D721Med (cell line): ENCODE data around the gene SDHAF1.

Source experiments
- DNase-seq: peaks from one replicate; pipeline ENCODE4 v3.0.0; 2011; ENCODE audit warnings: low spot score; ENCODE audit not compliant: insufficient read length
- FAIRE-seq: peaks from 2 replicates; lab custom pipeline; 2011; peaks lifted over from hg19 to GRCh38; lab: Jason Lieb, UNC
- TF ChIP-seq, protein P1 (sequence below): IDR thresholded peaks from 2 replicates; pipeline ENCODE4 v1.5.1; 2012; ENCODE audit warnings: mild to moderate bottlenecking, control low read depth; ENCODE audit not compliant: insufficient read depth; ENCODE audit errors: missing control alignments

Gene SDHAF1

DNA sequence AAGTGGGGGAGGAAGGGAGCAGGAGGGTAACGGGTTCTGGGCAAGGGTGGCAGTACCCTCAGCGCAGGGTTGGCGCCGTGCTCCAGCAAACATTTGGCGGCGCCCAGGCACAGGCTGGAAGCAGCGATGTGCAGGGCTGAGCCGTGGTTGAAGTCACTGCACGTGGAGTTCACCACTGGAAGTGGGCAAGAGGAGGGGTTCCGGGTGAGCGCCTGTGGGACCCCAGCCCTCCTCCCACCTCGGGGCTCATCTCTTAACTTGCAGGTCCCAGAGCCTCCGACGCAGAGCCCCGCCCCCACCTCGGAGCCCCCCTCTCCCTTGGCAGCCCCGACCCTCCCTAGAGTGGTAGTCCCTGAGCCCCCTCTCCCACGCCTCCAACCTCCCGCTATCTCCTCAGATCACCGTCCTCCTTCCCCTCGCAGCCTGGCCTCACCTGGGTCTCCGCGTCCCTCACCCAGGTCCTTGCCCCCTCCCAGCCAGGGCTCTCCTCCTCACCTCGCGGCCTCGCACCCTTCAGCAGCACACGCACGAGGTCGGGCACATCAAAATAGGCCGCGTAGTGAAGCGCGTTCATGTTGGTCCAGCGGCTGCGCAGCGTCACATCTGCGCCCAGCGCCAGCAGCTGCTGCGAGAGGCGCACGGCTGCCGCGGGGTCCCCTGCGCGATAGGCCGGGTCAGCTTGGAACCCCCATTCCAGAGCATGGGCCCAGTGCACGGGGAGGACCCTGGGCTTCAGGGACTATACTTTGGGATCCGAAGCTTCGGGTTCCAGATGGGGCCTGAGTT, 31.3 kb downstream of the SDHAF1 start:
- DNase-seq = no peak
- TF ChIP-seq, protein P1, sequence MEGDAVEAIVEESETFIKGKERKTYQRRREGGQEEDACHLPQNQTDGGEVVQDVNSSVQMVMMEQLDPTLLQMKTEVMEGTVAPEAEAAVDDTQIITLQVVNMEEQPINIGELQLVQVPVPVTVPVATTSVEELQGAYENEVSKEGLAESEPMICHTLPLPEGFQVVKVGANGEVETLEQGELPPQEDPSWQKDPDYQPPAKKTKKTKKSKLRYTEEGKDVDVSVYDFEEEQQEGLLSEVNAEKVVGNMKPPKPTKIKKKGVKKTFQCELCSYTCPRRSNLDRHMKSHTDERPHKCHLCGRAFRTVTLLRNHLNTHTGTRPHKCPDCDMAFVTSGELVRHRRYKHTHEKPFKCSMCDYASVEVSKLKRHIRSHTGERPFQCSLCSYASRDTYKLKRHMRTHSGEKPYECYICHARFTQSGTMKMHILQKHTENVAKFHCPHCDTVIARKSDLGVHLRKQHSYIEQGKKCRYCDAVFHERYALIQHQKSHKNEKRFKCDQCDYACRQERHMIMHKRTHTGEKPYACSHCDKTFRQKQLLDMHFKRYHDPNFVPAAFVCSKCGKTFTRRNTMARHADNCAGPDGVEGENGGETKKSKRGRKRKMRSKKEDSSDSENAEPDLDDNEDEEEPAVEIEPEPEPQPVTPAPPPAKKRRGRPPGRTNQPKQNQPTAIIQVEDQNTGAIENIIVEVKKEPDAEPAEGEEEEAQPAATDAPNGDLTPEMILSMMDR = no peak
- no peak for FAIRE-seq

- no peak for DNase-seq
- FAIRE-seq = no peak
Measured at GRCh38 chr19:36027696-36028095, 32.7 kb downstream of the SDHAF1 start.

DNA sequence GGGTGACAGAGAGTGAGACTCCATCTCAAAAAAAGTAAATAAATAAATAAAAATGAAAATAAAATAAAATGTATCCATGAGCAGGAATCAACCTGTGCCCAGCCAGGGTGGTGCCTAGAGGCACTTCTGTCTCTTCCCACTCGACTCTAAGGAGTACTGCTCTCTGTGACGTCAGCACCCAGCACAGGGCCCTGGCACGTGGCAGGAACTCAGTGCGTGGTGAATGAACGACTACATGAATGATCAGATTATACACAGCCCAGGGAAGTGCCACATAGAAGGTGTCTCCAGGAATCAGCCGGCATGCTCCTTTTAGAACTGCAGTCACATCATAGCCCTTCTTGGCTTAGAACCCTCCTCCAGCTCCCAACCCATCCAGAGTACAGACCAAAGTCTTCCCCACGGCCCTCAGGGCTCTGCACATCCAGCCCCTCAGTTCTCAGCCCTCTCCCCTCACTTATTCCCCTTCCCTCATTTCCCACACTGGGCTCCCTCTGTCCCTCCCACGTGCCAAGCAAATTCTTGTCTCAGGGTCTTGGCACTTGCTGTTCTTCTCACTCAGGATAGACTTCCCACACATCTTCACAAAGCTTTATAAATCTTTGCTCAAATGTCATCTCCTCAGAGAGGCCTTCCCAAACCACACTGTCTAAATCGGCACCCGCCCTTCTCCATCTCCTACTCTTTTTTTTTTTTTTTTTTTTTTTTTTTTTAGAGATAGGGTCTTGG, 33.5 kb downstream of the SDHAF1 start:
- no peak for FAIRE-seq
- peak; percentile 8 for DNase-seq
- TF ChIP-seq, protein P1 = no peak

More at GRCh38 chr19:36027696-36028095, 32.7 kb downstream of the SDHAF1 start:
- TF ChIP-seq, protein P1 = no peak

DNA sequence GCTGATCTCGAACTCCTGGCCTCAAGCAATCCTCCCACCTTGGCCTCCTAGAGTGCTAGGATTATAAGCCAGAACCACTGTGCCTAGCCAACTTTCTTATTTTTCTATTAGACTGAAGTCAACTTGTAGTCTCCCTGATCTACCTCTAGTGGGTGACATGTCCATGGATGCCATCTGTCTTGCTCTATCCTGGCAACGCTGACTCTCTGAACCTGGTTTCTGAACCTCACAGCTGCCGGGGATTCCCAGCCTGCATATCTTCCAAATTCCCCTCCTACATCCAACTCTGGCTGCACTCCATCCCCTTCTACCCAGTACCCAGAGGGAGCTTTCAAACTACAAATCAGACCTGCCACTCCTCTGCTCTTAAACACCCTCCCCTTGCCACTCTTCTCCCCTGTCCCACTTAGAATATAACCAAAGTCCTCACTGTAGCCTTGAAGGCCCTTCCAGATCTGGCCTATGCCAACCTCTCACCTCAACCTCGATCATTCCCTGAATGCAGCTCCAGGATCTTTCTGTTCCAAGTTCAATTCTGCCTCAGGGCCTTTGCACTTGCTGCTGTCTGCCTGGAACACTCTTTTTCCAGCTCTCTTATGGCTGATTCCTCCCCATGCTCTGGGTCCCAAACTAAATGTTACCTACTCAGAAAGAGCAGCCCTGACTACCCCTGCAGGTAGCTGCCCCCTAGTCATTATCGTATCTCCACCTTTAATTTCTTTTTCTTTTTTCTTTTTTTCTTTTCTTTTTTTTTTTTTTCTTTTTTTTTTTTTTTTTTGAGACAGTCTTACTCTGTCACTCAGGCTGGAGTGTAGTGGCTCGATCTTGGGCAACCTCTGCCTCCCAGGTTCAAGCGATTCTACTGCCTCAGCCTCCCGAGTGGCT, 35.5 kb downstream of the SDHAF1 start:
- DNase-seq = no peak
- no peak for FAIRE-seq
- TF ChIP-seq, protein P1 = no peak

GRCh38 chr19:36031308-36031707, 36.3 kb downstream of the SDHAF1 start:
- DNase-seq = peak; percentile 21
- TF ChIP-seq, protein P1 = no peak
- FAIRE-seq = no peak

- FAIRE-seq = no peak
Measured at GRCh38 chr19:36032251-36033104, 37.5 kb downstream of the SDHAF1 start, which contains the start of gene CLIP3. Gene CLIP3, minus strand, starts transcription at chr19:36032873. Its CDS starts 516 bp downstream, at chr19:36032357.

More at GRCh38 chr19:36032251-36033104, 37.5 kb downstream of the SDHAF1 start, which contains the start of gene CLIP3:
- TF ChIP-seq, protein P1 = no peak
- DNase-seq = peak; percentile 98
